Measurements from ENCODE around the gene MAD1L1. TPM values are rescaled to one million over a fixed set of nuclear protein-coding genes. Genes with fewer than 3 reads are reported as not detected.
"Not testable (repeated sequence)": the region's sequence is repeated elsewhere in the genome, so short reads cannot be mapped to it uniquely, and the experiment has no call there.

MAD1L1 gene
- total and polyA plus RNA-seq, 4 donors = 12.8 to 20.7 (median 16.5) TPM

GRCh38 chr7:1881946-1882345 is 350.8 kb downstream of the MAD1L1 start (continued):
- TF ChIP-seq REST (IDR thresholded peaks at IDR 0.05) = no peak

DNA sequence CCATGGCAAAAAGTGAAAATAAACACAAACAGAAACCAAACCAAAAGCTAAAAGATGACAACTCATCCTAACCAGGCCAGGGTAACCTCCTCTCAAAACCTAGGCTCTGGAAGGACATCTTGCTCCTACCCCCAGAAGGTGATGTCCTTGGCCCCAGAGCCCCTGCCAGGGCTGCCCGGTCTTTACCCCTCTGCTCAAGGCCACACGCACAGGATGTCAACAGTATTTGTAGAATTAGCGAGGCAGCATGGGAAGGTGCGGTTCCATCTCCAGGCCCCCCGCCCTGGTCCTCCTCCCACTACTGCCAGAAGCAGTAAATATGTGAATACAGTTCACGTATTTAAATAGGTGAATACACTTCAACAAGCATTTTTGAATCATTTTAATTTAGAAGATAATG is 356.1 kb downstream of the MAD1L1 start:
- 94% methylated on average over 6 of the region's 6 CpGs for WGBS
- H3K9me3 ChIP-seq (ENCODE audit: control insufficient read depth in 4 of 4, low read length in 3 of 4); DNase-seq (ENCODE audit: low spot score); H3K27ac ChIP-seq (ENCODE audit: low read depth in 1 of 2, low read length in 2 of 2); H3K4me3 ChIP-seq (ENCODE audit: low read depth in 1 of 3, low read length in 3 of 3); H3K9ac ChIP-seq (ENCODE audit: low read depth in 1 of 2, low read length in 2 of 2); H3K36me3 ChIP-seq (ENCODE audit: control insufficient read depth in 4 of 4, insufficient read depth in 3 of 4, low read depth in 1 of 4, low read length in 3 of 4); H3K27me3 ChIP-seq (ENCODE audit: control insufficient read depth in 4 of 4, insufficient read depth in 4 of 4, low read length in 3 of 4): not testable (repeated sequence)
- H3K4me1 ChIP-seq (ENCODE audit: control insufficient read depth in 4 of 4, insufficient read depth in 4 of 4, low read length in 3 of 4) = peaks cover 3 to 24% (median 10%) of the 10 kb centered on the region in 4 donors

DNA sequence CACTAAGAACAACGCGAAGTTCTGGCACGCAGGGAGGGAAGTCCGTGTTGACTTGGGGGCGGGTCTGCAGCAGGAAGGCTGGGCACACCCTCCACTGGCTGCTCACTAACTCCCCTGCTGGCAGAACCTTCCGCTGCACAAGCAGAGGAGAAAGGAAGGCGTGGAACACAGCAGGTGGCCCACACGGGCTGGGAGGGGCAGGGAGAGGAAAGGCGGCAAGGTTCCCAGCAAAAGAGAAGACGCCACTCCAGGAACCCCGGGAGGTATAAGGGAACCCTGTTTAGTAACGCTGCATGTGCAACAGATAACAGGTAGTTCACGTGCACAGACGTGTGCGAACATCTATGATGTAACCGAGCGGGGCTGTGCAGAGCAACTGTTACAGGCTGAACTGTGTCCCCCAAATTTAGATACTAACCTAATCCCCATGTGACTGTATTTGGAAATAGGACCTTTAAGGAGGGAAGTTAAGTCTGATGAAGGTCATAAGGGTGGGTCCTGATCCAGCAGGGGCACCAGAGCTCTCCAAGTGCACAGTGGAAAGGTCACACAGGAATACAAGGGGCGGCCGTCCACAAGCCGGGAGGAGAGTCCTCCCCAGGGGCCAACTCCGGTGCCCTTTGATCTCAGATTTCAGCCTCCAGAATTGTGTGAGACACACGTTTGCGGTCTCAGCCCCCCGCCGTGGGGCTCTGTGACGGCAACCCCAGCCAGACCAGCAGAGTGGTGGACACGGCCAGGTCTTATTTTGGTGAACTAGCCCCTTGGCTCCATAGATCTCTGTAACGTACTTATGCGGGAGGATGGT is 357.1 kb downstream of the MAD1L1 start:
- H3K36me3 ChIP-seq (ENCODE audit: control insufficient read depth in 4 of 4, insufficient read depth in 3 of 4, low read depth in 1 of 4, low read length in 3 of 4); DNase-seq (ENCODE audit: low spot score); H3K9ac ChIP-seq (ENCODE audit: low read depth in 1 of 2, low read length in 2 of 2): not testable (repeated sequence)

GRCh38 chr7:1874590-1875391 is 358.0 kb downstream of the MAD1L1 start:
- not testable (repeated sequence) for H3K36me3 ChIP-seq (ENCODE audit: control insufficient read depth in 4 of 4, insufficient read depth in 3 of 4, low read depth in 1 of 4, low read length in 3 of 4); H3K9me3 ChIP-seq (ENCODE audit: control insufficient read depth in 4 of 4, low read length in 3 of 4); H3K27me3 ChIP-seq (ENCODE audit: control insufficient read depth in 4 of 4, insufficient read depth in 4 of 4, low read length in 3 of 4); H3K27ac ChIP-seq (ENCODE audit: low read depth in 1 of 2, low read length in 2 of 2); H3K9ac ChIP-seq (ENCODE audit: low read depth in 1 of 2, low read length in 2 of 2); H3K4me3 ChIP-seq (ENCODE audit: low read depth in 1 of 3, low read length in 3 of 3); DNase-seq (ENCODE audit: low spot score)
- H3K4me1 ChIP-seq (ENCODE audit: control insufficient read depth in 4 of 4, insufficient read depth in 4 of 4, low read length in 3 of 4) = peaks cover 3 to 24% (median 10%) of the 10 kb centered on the region in 4 donors
- WGBS = 77% methylated on average over 20 of the region's 21 CpGs

More for the DNA sequence above, 357.1 kb downstream of the MAD1L1 start:
- H3K27ac ChIP-seq (ENCODE audit: low read depth in 1 of 2, low read length in 2 of 2); H3K4me3 ChIP-seq (ENCODE audit: low read depth in 1 of 3, low read length in 3 of 3); H3K27me3 ChIP-seq (ENCODE audit: control insufficient read depth in 4 of 4, insufficient read depth in 4 of 4, low read length in 3 of 4); H3K9me3 ChIP-seq (ENCODE audit: control insufficient read depth in 4 of 4, low read length in 3 of 4): not testable (repeated sequence)
- H3K4me1 ChIP-seq (ENCODE audit: control insufficient read depth in 4 of 4, insufficient read depth in 4 of 4, low read length in 3 of 4) = peaks cover 3 to 24% (median 10%) of the 10 kb centered on the region in 4 donors
- 57% methylated on average over 29 of the region's 29 CpGs for WGBS
- TF ChIP-seq RAD21 (IDR thresholded peaks at IDR 0.05) = peak; percentile 37 to 64
- peak; percentile 30 for TF ChIP-seq CTCF (IDR thresholded peaks at IDR 0.05; ENCODE audit: low read depth, low read length, missing input control)
